Endothelial cell of umbilical vein (primary cell): ENCODE results near the gene TARBP2. TPM values are rescaled to one million over a fixed set of nuclear protein-coding genes. Genes with fewer than 3 reads are reported as not detected.

Experiments used
- BruUV-seq: library from RNA; stranded (reverse); fragments of 400-500 nt; replicated peaks from 2 replicates; lab custom pipeline; 2021; lab: Mats Ljungman, UMichigan
- CTCF ChIA-PET: fragments of 300-600, 350-600 bp; sonication (Branson Sonifier 250); formaldehyde crosslinking; loops from one replicate; lab custom pipeline; 2021; ENCODE audit warnings: antibody characterized with exemption, inconsistent platforms; lab: Charles Lee
- POLR2A ChIA-PET: fragments of 300-600, 350-600 bp; sonication (Branson Sonifier 250); formaldehyde crosslinking; loops from one replicate; lab custom pipeline; 2021; ENCODE audit warnings: antibody characterized with exemption, inconsistent platforms; lab: Charles Lee
- DNase-seq: peaks from one replicate; pipeline ENCODE4 v3.0.0-alpha.2; 2011; ENCODE audit warnings: low read depth, low spot score
- FAIRE-seq: peaks from 2 replicates; lab custom pipeline; 2011; peaks lifted over from hg19 to GRCh38; lab: Jason Lieb, UNC
- H2AFZ ChIP-seq: 2 replicates; pipeline ENCODE4 v1.6.0; 2012; ENCODE audit warnings: low read depth, low read length, control low read depth, inconsistent platforms
- H3K27ac ChIP-seq: 2 replicates; pipeline ENCODE4 v1.5.1; 2011; ENCODE audit warnings: low read depth, mild to moderate bottlenecking, control low read depth, low read length, moderate library complexity; ENCODE audit not compliant: insufficient read depth
- H3K27me3 ChIP-seq, 2 experiments: 2 replicates each; pipeline versions ENCODE4 v1.6.0 to v1.6.1; 2011; ENCODE audit warnings: low read length in 2 of 2, mixed read lengths in 1 of 2; ENCODE audit not compliant: control insufficient read depth in 2 of 2, insufficient read depth in 2 of 2
- H3K36me3 ChIP-seq, 2 experiments: 2 replicates in 1 of 2; 3 replicates in 1 of 2; pipeline ENCODE4 v1.5.1; 2011; ENCODE audit warnings: low read length in 2 of 2, mild to moderate bottlenecking in 1 of 2, moderate library complexity in 1 of 2; ENCODE audit not compliant: control insufficient read depth in 2 of 2, insufficient read depth in 2 of 2; ENCODE audit errors: extremely low read depth in 1 of 2
- H3K4me1 ChIP-seq: 3 replicates; pipeline ENCODE4 v1.5.1; 2011; ENCODE audit warnings: mild to moderate bottlenecking, low read length; ENCODE audit not compliant: control insufficient read depth, insufficient read depth; ENCODE audit errors: extremely low read depth
- H3K4me2 ChIP-seq: 2 replicates; pipeline ENCODE4 v1.6.1; 2011; ENCODE audit warnings: low read length, control low read depth, mixed read lengths; ENCODE audit not compliant: insufficient read depth
- H3K4me3 ChIP-seq, 3 experiments: fragments of 200-600 bp in 1 of 3; sonication (generic), shearing (Covaris generic) in 1 of 3; replicated peaks in 1 of 3; 2 replicates each; pipeline ENCODE4 v1.5.1; 2011 to 2016; ENCODE audit warnings: control low read depth in 3 of 3, low read length in 3 of 3, mild to moderate bottlenecking in 2 of 3, inconsistent platforms in 1 of 3, low read depth in 1 of 3, moderate library complexity in 1 of 3; ENCODE audit not compliant: insufficient read depth in 1 of 3
- H3K79me2 ChIP-seq: 2 replicates; pipeline ENCODE4 v1.6.0; 2012; ENCODE audit warnings: low read length, inconsistent platforms; ENCODE audit not compliant: control insufficient read depth, insufficient read depth
- H3K9ac ChIP-seq: replicated peaks from 2 replicates; pipeline ENCODE3; 2011; ENCODE audit warnings: low read length, control low read depth; ENCODE audit not compliant: insufficient read depth; ENCODE audit errors: extremely low read depth
- H3K9me1 ChIP-seq: replicated peaks from 3 replicates; pipeline ENCODE4 v1.6.0; 2011; ENCODE audit warnings: mild to moderate bottlenecking, low read length; ENCODE audit not compliant: control insufficient read depth, insufficient read depth; ENCODE audit errors: extremely low read depth
- H3K9me3 ChIP-seq: replicated peaks from 2 replicates; pipeline ENCODE4 v1.5.1; 2012; ENCODE audit warnings: low read length, inconsistent platforms; ENCODE audit not compliant: control insufficient read depth, insufficient read depth
- H4K20me1 ChIP-seq: replicated peaks from 2 replicates; pipeline ENCODE3; 2011; ENCODE audit warnings: mild to moderate bottlenecking, low read length; ENCODE audit not compliant: control insufficient read depth, insufficient read depth; ENCODE audit errors: extremely low read depth
- EZH2 ChIP-seq: IDR thresholded peaks from 2 replicates; pipeline ENCODE4 v1.6.1; 2012; ENCODE audit warnings: borderline replicate concordance, low read depth, mild to moderate bottlenecking, moderate library complexity, low read length, inconsistent platforms; ENCODE audit not compliant: severe bottlenecking
- FOS ChIP-seq: IDR thresholded peaks from 2 replicates; pipeline ENCODE4 v1.6.1; 2011; ENCODE audit warnings: mild to moderate bottlenecking, low read length, moderate library complexity, borderline replicate concordance; ENCODE audit not compliant: insufficient read depth
- GATA2 ChIP-seq: IDR thresholded peaks from 2 replicates; pipeline ENCODE4 v1.7.0; 2011; ENCODE audit warnings: low read depth, mild to moderate bottlenecking, moderate library complexity, mixed read lengths, low read length; ENCODE audit not compliant: insufficient read length, insufficient read depth
- JUN ChIP-seq: IDR thresholded peaks from 2 replicates; pipeline ENCODE4 v1.6.1; 2011; ENCODE audit warnings: borderline replicate concordance, low read depth; ENCODE audit not compliant: insufficient read length, insufficient read depth
- MYC ChIP-seq: IDR thresholded peaks from one replicate; pipeline ENCODE4 v1.6.1; 2011; ENCODE audit warnings: mild to moderate bottlenecking, low read depth, low read length
- POLR2A ChIP-seq: IDR thresholded peaks from 2 replicates; pipeline ENCODE4 v1.6.1; 2012; ENCODE audit warnings: low read depth, mild to moderate bottlenecking, control low read depth, low read length
- POLR2AphosphoS5 ChIP-seq: IDR thresholded peaks from 2 replicates; pipeline ENCODE4 v1.6.1; 2012; ENCODE audit warnings: low read depth, mild to moderate bottlenecking, control low read depth, low read length, moderate library complexity; ENCODE audit not compliant: insufficient read depth
- dilution Hi-C: fragments of 300-500 bp; cut with MboI; formaldehyde crosslinking; loops from one replicate; pipeline ENCODE4 v1.15.0; 2019; ENCODE audit warnings: low sequenced_read_pairs; ENCODE audit not compliant: extremely low pct_ligation_motif_present
- intact Hi-C: fragments of 100-400 bp; cut with micrococcal nuclease; formaldehyde crosslinking; loops from one replicate; pipeline ENCODE4 v1.10.0; 2022
- polyA plus RNA-seq, 4 experiments: library from polyadenylated mRNA; depleted of rRNA in 3 of 4; stranded (reverse) in 3 of 4; unstranded in 1 of 4; fragments of >200 nt; gene quantifications; 2 replicates each; pipeline versions ENCODE4 v1.2.1 to v1.2.3, GENCODE V29; 2011 to 2012; ENCODE audit warnings: missing spikeins in 1 of 4
- total RNA-seq: library from RNA; stranded (reverse); gene quantifications from 2 replicates; pipeline ENCODE4 v1.2.3, GENCODE V29; 2021
- TF ChIP-seq, protein P1 (sequence below), 2 donors: IDR thresholded peaks; 1 replicate in 1 of 2; 2 replicates in 1 of 2; pipeline ENCODE4 v1.5.1; 2011; ENCODE audit warnings: low read length in 2 of 2, mild to moderate bottlenecking in 2 of 2, moderate library complexity in 2 of 2, control low read depth in 1 of 2, inconsistent platforms in 1 of 2, low read depth in 1 of 2; ENCODE audit not compliant: insufficient read depth in 1 of 2; ENCODE audit errors: extremely low read depth in 1 of 2
- TF ChIP-seq, protein P2 (sequence below): IDR thresholded peaks from 2 replicates; pipeline ENCODE4 v1.6.1; 2011; ENCODE audit not compliant: insufficient read depth, insufficient read length

TARBP2 gene
- total and polyA plus RNA-seq, 2 donors (not counting 3 experiments of a cell fraction or from before 2014, with no cell fraction given), result 57.2 to 82.8 TPM

- no peaks in the 10 kb centered on the region for H4K20me1 ChIP-seq
- H3K79me2 ChIP-seq, result no peaks in the 10 kb centered on the region
- H3K9me1 ChIP-seq, result no peaks in the 10 kb centered on the region
- dilution Hi-C loops (no loop called here), intact Hi-C loops (no loop called here)
- no peak for TF ChIP-seq POLR2AphosphoS5
- TF ChIP-seq, protein P1, sequence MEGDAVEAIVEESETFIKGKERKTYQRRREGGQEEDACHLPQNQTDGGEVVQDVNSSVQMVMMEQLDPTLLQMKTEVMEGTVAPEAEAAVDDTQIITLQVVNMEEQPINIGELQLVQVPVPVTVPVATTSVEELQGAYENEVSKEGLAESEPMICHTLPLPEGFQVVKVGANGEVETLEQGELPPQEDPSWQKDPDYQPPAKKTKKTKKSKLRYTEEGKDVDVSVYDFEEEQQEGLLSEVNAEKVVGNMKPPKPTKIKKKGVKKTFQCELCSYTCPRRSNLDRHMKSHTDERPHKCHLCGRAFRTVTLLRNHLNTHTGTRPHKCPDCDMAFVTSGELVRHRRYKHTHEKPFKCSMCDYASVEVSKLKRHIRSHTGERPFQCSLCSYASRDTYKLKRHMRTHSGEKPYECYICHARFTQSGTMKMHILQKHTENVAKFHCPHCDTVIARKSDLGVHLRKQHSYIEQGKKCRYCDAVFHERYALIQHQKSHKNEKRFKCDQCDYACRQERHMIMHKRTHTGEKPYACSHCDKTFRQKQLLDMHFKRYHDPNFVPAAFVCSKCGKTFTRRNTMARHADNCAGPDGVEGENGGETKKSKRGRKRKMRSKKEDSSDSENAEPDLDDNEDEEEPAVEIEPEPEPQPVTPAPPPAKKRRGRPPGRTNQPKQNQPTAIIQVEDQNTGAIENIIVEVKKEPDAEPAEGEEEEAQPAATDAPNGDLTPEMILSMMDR (IDR thresholded peaks at IDR 0.05; ENCODE audit: extremely low read depth in 1 of 2, insufficient read depth in 1 of 2, low read depth in 1 of 2, low read length in 2 of 2), result no peak
- TF ChIP-seq EZH2, result no peak
- TF ChIP-seq JUN, result no peak
- TF ChIP-seq, protein P2, sequence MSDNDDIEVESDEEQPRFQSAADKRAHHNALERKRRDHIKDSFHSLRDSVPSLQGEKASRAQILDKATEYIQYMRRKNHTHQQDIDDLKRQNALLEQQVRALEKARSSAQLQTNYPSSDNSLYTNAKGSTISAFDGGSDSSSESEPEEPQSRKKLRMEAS, result no peak
- TF ChIP-seq MYC, result no peak
- TF ChIP-seq FOS, result no peak
- no peak for TF ChIP-seq GATA2
- no peak for TF ChIP-seq POLR2A
- H3K4me3 ChIP-seq, result no peak overlapping the region
- no peak overlapping the region for H3K27ac ChIP-seq
- no peaks in the 10 kb centered on the region for H3K9me3 ChIP-seq
- H3K9ac ChIP-seq, result no peak overlapping the region
- CTCF ChIA-PET, result interaction anchor here (0.9 kb wide), 1 partner anchor 16 kb away, joined by 3 read pairs; no protein-coding TSS in a partner anchor
- H2AFZ ChIP-seq, result no peak overlapping the region
- FAIRE-seq (no peak), DNase-seq (no peak)
- H3K4me2 ChIP-seq, result no peak overlapping the region
- H3K27me3 ChIP-seq, result no peaks in the 10 kb centered on the region
- BruUV-seq, result no TSS peak
- peaks cover 15 to 24% of the 10 kb centered on the region in 2 experiments for H3K36me3 ChIP-seq
- no peaks in the 10 kb centered on the region for H3K4me1 ChIP-seq
- POLR2A ChIA-PET, result no interaction called here
Measured at GRCh38 chr12:53524476-53524875, 23.4 kb downstream of the TARBP2 start.
